Measurements from ENCODE around the gene PTPRG.

PTPRG gene

GRCh38 chr3:61875976-61876671 lies 314.8 kb downstream of the PTPRG start:
- DNase-seq = no peak

- no peak for DNase-seq
Measured at GRCh38 chr3:61876797-61877196, 315.4 kb downstream of the PTPRG start.

GRCh38 chr3:61877359-61878138 lies 316.2 kb downstream of the PTPRG start:
- no peak for DNase-seq

- DNase-seq = no peak
Measured at GRCh38 chr3:61882253-61882652, 320.9 kb downstream of the PTPRG start.

- DNase-seq = no peak
Measured at GRCh38 chr3:61884794-61885193, 323.4 kb downstream of the PTPRG start.

- DNase-seq = no peak
Measured at GRCh38 chr3:61885414-61885813, 324.0 kb downstream of the PTPRG start.

- no peak for DNase-seq
Measured at GRCh38 chr3:61887206-61887605, 325.8 kb downstream of the PTPRG start.

- no peak for DNase-seq
Measured at GRCh38 chr3:61889259-61889658, 327.9 kb downstream of the PTPRG start.

GRCh38 chr3:61890167-61890566 lies 328.8 kb downstream of the PTPRG start:
- DNase-seq = no peak

- DNase-seq = no peak
Measured at GRCh38 chr3:61890586-61890985, 329.2 kb downstream of the PTPRG start.

- DNase-seq = no peak
Measured at GRCh38 chr3:61892891-61893290, 331.5 kb downstream of the PTPRG start.

- no peak for DNase-seq
Measured at GRCh38 chr3:61893840-61894566, 332.6 kb downstream of the PTPRG start.

GRCh38 chr3:61894988-61895935 lies 333.9 kb downstream of the PTPRG start:
- DNase-seq = no peak

GRCh38 chr3:61896251-61896650 lies 334.9 kb downstream of the PTPRG start:
- no peak for DNase-seq

GRCh38 chr3:61897848-61898247 lies 336.5 kb downstream of the PTPRG start:
- no peak for DNase-seq

GRCh38 chr3:61899700-61900462 lies 338.5 kb downstream of the PTPRG start:
- DNase-seq = no peak

- DNase-seq = no peak
Measured at GRCh38 chr3:61901496-61901895, 340.1 kb downstream of the PTPRG start.

GRCh38 chr3:61901986-61902385 lies 340.6 kb downstream of the PTPRG start:
- DNase-seq = no peak

- no peak for DNase-seq
Measured at GRCh38 chr3:61903074-61903473, 341.7 kb downstream of the PTPRG start.

GRCh38 chr3:61903931-61904657 lies 342.7 kb downstream of the PTPRG start:
- no peak for DNase-seq

- DNase-seq = no peak
Measured at GRCh38 chr3:61907210-61907795, 345.9 kb downstream of the PTPRG start.

Measured in effector CD8-positive, alpha-beta T cell (primary cell).